ENCODE measurements around the gene SLC66A2. TPM values are rescaled to one million over a fixed set of nuclear protein-coding genes. Genes with fewer than 3 reads are reported as not detected.

Gene SLC66A2
- total and polyA plus RNA-seq, 2 of the 13 experiments (the other 11 are each of a cell fraction or from before 2014, with no cell fraction given), result 33.5 to 41.9 TPM

DNA sequence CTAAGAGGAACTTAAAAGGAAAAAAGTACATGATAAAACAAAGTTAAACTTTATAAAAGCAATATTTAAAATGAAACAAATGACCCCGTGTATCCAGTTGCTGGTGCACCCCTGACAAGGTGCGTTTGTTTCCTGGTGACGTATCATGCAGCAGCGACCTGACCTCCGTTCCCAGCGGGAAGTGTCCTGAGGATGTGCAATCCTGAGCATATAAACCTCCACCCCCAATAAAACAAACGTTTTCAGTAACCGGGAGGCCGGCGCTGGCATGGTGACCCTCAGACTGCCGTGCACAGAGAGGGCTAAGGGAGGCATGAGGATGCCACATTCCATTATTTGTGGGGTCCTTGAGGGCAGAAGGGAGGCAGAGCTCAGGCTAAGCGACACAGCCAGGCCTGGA is 14.8 kb downstream of the SLC66A2 start (continued):
- peak; percentile 43; the same call in 1 of the 2 replicates for TF ChIP-seq HNF4G (IDR thresholded peaks at IDR 0.05; ENCODE audit: borderline replicate concordance, low read depth, low read length)
- TF ChIP-seq HNF4G (CRISPR knock-in tag; IDR thresholded peaks at IDR 0.05; ENCODE audit: borderline replicate concordance, low read depth), result no peak
- peak in 1 of 2 experiments; percentile 47; a peak in 1 of 4 replicates for TF ChIP-seq EP300 (IDR thresholded peaks at IDR 0.05; ENCODE audit: low read depth in 2 of 2, low read length in 2 of 2)
- TF ChIP-seq EP300 (CRISPR knock-in tag; IDR thresholded peaks at IDR 0.05; ENCODE audit: borderline replicate concordance), result no peak
- peak; percentile 54; the same call in 1 of the 2 replicates for TF ChIP-seq RXRA (CRISPR knock-in tag; IDR thresholded peaks at IDR 0.05)
- TF ChIP-seq SNRNP70 (IDR thresholded peaks at IDR 0.05; ENCODE audit: low read depth, low read length), result no peak
- TF ChIP-seq, protein P1, sequence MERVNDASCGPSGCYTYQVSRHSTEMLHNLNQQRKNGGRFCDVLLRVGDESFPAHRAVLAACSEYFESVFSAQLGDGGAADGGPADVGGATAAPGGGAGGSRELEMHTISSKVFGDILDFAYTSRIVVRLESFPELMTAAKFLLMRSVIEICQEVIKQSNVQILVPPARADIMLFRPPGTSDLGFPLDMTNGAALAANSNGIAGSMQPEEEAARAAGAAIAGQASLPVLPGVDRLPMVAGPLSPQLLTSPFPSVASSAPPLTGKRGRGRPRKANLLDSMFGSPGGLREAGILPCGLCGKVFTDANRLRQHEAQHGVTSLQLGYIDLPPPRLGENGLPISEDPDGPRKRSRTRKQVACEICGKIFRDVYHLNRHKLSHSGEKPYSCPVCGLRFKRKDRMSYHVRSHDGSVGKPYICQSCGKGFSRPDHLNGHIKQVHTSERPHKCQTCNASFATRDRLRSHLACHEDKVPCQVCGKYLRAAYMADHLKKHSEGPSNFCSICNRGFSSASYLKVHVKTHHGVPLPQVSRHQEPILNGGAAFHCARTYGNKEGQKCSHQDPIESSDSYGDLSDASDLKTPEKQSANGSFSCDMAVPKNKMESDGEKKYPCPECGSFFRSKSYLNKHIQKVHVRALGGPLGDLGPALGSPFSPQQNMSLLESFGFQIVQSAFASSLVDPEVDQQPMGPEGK (CRISPR knock-in tag; IDR thresholded peaks at IDR 0.05), result peak; percentile 65
- peak; percentile 65 for TF ChIP-seq SAP130 (CRISPR knock-in tag; IDR thresholded peaks at IDR 0.05; ENCODE audit: low read depth)
- no peak for TF ChIP-seq ZNF20 (CRISPR knock-in tag; IDR thresholded peaks at IDR 0.05)
- TF ChIP-seq ELF3 (CRISPR knock-in tag; IDR thresholded peaks at IDR 0.05), result peak; percentile 87
- 0 out of 2 replicates have a peak, but pooled peaks have one; percentile 28 for TF ChIP-seq KMT2B (CRISPR knock-in tag; IDR thresholded peaks at IDR 0.05)
- no peak for TF ChIP-seq NCOA5 (CRISPR knock-in tag; IDR thresholded peaks at IDR 0.05)
- TF ChIP-seq, protein P2, sequence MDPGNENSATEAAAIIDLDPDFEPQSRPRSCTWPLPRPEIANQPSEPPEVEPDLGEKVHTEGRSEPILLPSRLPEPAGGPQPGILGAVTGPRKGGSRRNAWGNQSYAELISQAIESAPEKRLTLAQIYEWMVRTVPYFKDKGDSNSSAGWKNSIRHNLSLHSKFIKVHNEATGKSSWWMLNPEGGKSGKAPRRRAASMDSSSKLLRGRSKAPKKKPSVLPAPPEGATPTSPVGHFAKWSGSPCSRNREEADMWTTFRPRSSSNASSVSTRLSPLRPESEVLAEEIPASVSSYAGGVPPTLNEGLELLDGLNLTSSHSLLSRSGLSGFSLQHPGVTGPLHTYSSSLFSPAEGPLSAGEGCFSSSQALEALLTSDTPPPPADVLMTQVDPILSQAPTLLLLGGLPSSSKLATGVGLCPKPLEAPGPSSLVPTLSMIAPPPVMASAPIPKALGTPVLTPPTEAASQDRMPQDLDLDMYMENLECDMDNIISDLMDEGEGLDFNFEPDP (CRISPR knock-in tag; conservative IDR thresholded peaks at IDR 0.05), result 0 out of 2 replicates have a peak, but pooled peaks have one; percentile 52
- TF ChIP-seq, protein P3, sequence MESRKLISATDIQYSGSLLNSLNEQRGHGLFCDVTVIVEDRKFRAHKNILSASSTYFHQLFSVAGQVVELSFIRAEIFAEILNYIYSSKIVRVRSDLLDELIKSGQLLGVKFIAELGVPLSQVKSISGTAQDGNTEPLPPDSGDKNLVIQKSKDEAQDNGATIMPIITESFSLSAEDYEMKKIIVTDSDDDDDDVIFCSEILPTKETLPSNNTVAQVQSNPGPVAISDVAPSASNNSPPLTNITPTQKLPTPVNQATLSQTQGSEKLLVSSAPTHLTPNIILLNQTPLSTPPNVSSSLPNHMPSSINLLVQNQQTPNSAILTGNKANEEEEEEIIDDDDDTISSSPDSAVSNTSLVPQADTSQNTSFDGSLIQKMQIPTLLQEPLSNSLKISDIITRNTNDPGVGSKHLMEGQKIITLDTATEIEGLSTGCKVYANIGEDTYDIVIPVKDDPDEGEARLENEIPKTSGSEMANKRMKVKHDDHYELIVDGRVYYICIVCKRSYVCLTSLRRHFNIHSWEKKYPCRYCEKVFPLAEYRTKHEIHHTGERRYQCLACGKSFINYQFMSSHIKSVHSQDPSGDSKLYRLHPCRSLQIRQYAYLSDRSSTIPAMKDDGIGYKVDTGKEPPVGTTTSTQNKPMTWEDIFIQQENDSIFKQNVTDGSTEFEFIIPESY (CRISPR knock-in tag; IDR thresholded peaks at IDR 0.05), result peak; percentile 67
- 0 out of 2 replicates have a peak, but pooled peaks have one; percentile 23 for TF ChIP-seq KDM6A (CRISPR knock-in tag; IDR thresholded peaks at IDR 0.05; ENCODE audit: low read depth)
- 0 out of 3 replicates have a peak, but pooled peaks have one; percentile 7 for TF ChIP-seq MXI1 (IDR thresholded peaks at IDR 0.05; ENCODE audit: borderline replicate concordance, low read depth, low read length)
- no peak for TF ChIP-seq ZFP90 (CRISPR knock-in tag; IDR thresholded peaks at IDR 0.05; ENCODE audit: borderline replicate concordance)
- TF ChIP-seq TEAD3 (CRISPR knock-in tag; optimal IDR thresholded peaks at IDR 0.05; ENCODE audit: borderline replicate concordance), result peak; percentile 43
- no peak for TF ChIP-seq ZNF530 (CRISPR knock-in tag; IDR thresholded peaks at IDR 0.05; ENCODE audit: low read depth)
- TF ChIP-seq, protein P4, sequence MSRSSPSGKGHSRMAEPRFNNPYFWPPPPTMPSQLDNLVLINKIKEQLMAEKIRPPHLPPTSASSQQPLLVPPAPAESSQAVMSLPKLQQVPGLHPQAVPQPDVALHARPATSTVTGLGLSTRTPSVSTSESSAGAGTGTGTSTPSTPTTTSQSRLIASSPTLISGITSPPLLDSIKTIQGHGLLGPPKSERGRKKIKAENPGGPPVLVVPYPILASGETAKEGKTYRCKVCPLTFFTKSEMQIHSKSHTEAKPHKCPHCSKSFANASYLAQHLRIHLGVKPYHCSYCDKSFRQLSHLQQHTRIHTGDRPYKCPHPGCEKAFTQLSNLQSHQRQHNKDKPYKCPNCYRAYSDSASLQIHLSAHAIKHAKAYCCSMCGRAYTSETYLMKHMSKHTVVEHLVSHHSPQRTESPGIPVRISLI (CRISPR knock-in tag; IDR thresholded peaks at IDR 0.05; ENCODE audit: borderline replicate concordance), result no peak
- no peak for TF ChIP-seq ZKSCAN1 (IDR thresholded peaks at IDR 0.05; ENCODE audit: low read length)
- TF ChIP-seq, protein P5, sequence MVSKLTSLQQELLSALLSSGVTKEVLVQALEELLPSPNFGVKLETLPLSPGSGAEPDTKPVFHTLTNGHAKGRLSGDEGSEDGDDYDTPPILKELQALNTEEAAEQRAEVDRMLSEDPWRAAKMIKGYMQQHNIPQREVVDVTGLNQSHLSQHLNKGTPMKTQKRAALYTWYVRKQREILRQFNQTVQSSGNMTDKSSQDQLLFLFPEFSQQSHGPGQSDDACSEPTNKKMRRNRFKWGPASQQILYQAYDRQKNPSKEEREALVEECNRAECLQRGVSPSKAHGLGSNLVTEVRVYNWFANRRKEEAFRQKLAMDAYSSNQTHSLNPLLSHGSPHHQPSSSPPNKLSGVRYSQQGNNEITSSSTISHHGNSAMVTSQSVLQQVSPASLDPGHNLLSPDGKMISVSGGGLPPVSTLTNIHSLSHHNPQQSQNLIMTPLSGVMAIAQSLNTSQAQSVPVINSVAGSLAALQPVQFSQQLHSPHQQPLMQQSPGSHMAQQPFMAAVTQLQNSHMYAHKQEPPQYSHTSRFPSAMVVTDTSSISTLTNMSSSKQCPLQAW (CRISPR knock-in tag; IDR thresholded peaks at IDR 0.05), result 0 out of 2 replicates have a peak, but pooled peaks have one; percentile 20
- no peak for TF ChIP-seq SIN3A (IDR thresholded peaks at IDR 0.05; ENCODE audit: borderline replicate concordance, low read depth, low read length)
